Measurements from ENCODE around the gene RFX2.

RFX2 gene

GRCh38 chr19:6141217-6141616 is 30.9 kb upstream of the RFX2 start:
- Histone ChIP-seq H3K4me1 (ENCODE audit: insufficient read depth, low read length, poor library complexity, severe bottlenecking) (no peaks in the 10 kb centered on the region), H3K36me3 (ENCODE audit: insufficient read depth, low read length) (no peaks in the 10 kb centered on the region), H3K27me3 (ENCODE audit: insufficient read depth, low read length, poor library complexity, severe bottlenecking) (no peaks in the 10 kb centered on the region), H4K20me1 (ENCODE audit: insufficient read depth, low read length, poor library complexity, severe bottlenecking) (no peaks in the 10 kb centered on the region), H3K9me2 (replicated peaks; ENCODE audit: low read depth, low read length) (no peaks in the 10 kb centered on the region), H3K4me3 (ENCODE audit: low read length, poor library complexity, severe bottlenecking) (no peak overlapping the region), H3K9ac (ENCODE audit: low read depth, low read length, poor library complexity, severe bottlenecking) (no peak overlapping the region), H3K9me3 (ENCODE audit: insufficient read depth, low read depth, low read length) (no peaks in the 10 kb centered on the region), H3F3A (ENCODE audit: low read depth) (no peaks in the 10 kb centered on the region), H3K4me2 (ENCODE audit: low read depth, low read length, poor library complexity, severe bottlenecking) (no peak overlapping the region), H3K79me2 (ENCODE audit: insufficient read depth, low read length) (no peaks in the 10 kb centered on the region), H2AFZ (ENCODE audit: low read length) (no peak overlapping the region)
- no peak for TF ChIP-seq CTCF (conservative IDR thresholded peaks at IDR 0.05; ENCODE audit: low read length)
- no peak for TF ChIP-seq EZH2phosphoT487 (IDR thresholded peaks at IDR 0.05; ENCODE audit: borderline replicate concordance)

- H3K79me2 ChIP-seq (ENCODE audit: insufficient read depth, low read length), result no peaks in the 10 kb centered on the region
- no peak overlapping the region for H3K4me3 ChIP-seq (ENCODE audit: low read length, poor library complexity, severe bottlenecking)
- H3K9me3 ChIP-seq (ENCODE audit: insufficient read depth, low read depth, low read length), result no peaks in the 10 kb centered on the region
- no peaks in the 10 kb centered on the region for H4K20me1 ChIP-seq (ENCODE audit: insufficient read depth, low read length, poor library complexity, severe bottlenecking)
- TF ChIP-seq EZH2phosphoT487 (IDR thresholded peaks at IDR 0.05; ENCODE audit: borderline replicate concordance), result no peak
- TF ChIP-seq CTCF (conservative IDR thresholded peaks at IDR 0.05; ENCODE audit: low read length), result no peak
- H3K4me2 ChIP-seq (ENCODE audit: low read depth, low read length, poor library complexity, severe bottlenecking), result no peak overlapping the region
- H3F3A ChIP-seq (ENCODE audit: low read depth), result no peaks in the 10 kb centered on the region
- no peak overlapping the region for H3K9ac ChIP-seq (ENCODE audit: low read depth, low read length, poor library complexity, severe bottlenecking)
- no peaks in the 10 kb centered on the region for H3K4me1 ChIP-seq (ENCODE audit: insufficient read depth, low read length, poor library complexity, severe bottlenecking)
- no peaks in the 10 kb centered on the region for H3K36me3 ChIP-seq (ENCODE audit: insufficient read depth, low read length)
- H3K27me3 ChIP-seq (ENCODE audit: insufficient read depth, low read length, poor library complexity, severe bottlenecking), result no peaks in the 10 kb centered on the region
- no peaks in the 10 kb centered on the region for H3K9me2 ChIP-seq (replicated peaks; ENCODE audit: low read depth, low read length)
- H2AFZ ChIP-seq (ENCODE audit: low read length), result no peak overlapping the region
These were observed 28.2 kb upstream of the RFX2 start for GRCh38 chr19:6138511-6138910.

GRCh38 chr19:6138066-6138465 is 27.8 kb upstream of the RFX2 start:
- Histone ChIP-seq H3K9me2 (replicated peaks; ENCODE audit: low read depth, low read length) (no peaks in the 10 kb centered on the region), H4K20me1 (ENCODE audit: insufficient read depth, low read length, poor library complexity, severe bottlenecking) (no peaks in the 10 kb centered on the region), H3F3A (ENCODE audit: low read depth) (no peaks in the 10 kb centered on the region), H3K4me1 (ENCODE audit: insufficient read depth, low read length, poor library complexity, severe bottlenecking) (no peaks in the 10 kb centered on the region), H2AFZ (ENCODE audit: low read length) (no peak overlapping the region), H3K4me2 (ENCODE audit: low read depth, low read length, poor library complexity, severe bottlenecking) (no peak overlapping the region), H3K9me3 (ENCODE audit: insufficient read depth, low read depth, low read length) (no peaks in the 10 kb centered on the region), H3K4me3 (ENCODE audit: low read length, poor library complexity, severe bottlenecking) (no peak overlapping the region), H3K79me2 (ENCODE audit: insufficient read depth, low read length) (no peaks in the 10 kb centered on the region), H3K27me3 (ENCODE audit: insufficient read depth, low read length, poor library complexity, severe bottlenecking) (no peaks in the 10 kb centered on the region), H3K9ac (ENCODE audit: low read depth, low read length, poor library complexity, severe bottlenecking) (no peak overlapping the region), H3K36me3 (ENCODE audit: insufficient read depth, low read length) (no peaks in the 10 kb centered on the region)
- TF ChIP-seq EZH2phosphoT487 (IDR thresholded peaks at IDR 0.05; ENCODE audit: borderline replicate concordance), result no peak
- no peak for TF ChIP-seq CTCF (conservative IDR thresholded peaks at IDR 0.05; ENCODE audit: low read length)

Measured in Loucy (cell line).